Liver (tissue), 9 donors: Measurements from ENCODE around the gene EVC2. TPM values are rescaled to one million over a fixed set of nuclear protein-coding genes. Genes with fewer than 3 reads are reported as not detected.

Source experiments
- DNase-seq: peaks from one replicate; pipeline ENCODE4 v3.0.0-alpha.2; 2017; ENCODE audit warnings: low spot score
- H3K27ac ChIP-seq, 2 donors: one replicate each; pipeline ENCODE4 v1.7.0; 2013; ENCODE audit warnings: inconsistent platforms in 2 of 2, low read length in 2 of 2, control low read depth in 1 of 2, low read depth in 1 of 2, mild to moderate bottlenecking in 1 of 2
- H3K27me3 ChIP-seq, 4 donors: one replicate each; pipeline versions ENCODE4 v1.6.1 to v1.7.0; 2013; ENCODE audit warnings: low read length in 3 of 4, inconsistent platforms in 1 of 4, mild to moderate bottlenecking in 1 of 4, moderate library complexity in 1 of 4; ENCODE audit not compliant: control insufficient read depth in 4 of 4, insufficient read depth in 4 of 4
- H3K36me3 ChIP-seq, 4 donors: one replicate each; pipeline versions ENCODE4 v1.6.1 to v1.7.0; 2013; ENCODE audit warnings: low read length in 3 of 4, mild to moderate bottlenecking in 3 of 4, low read depth in 1 of 4, moderate library complexity in 1 of 4; ENCODE audit not compliant: control insufficient read depth in 4 of 4, insufficient read depth in 3 of 4
- H3K4me1 ChIP-seq, 4 donors: one replicate each; pipeline versions ENCODE4 v1.6.1 to v1.7.0; 2013; ENCODE audit warnings: low read length in 3 of 4, mild to moderate bottlenecking in 3 of 4, moderate library complexity in 1 of 4; ENCODE audit not compliant: control insufficient read depth in 4 of 4, insufficient read depth in 4 of 4
- H3K4me3 ChIP-seq, 3 donors: one replicate each; pipeline versions ENCODE4 v1.6.1 to v1.7.0; 2013; ENCODE audit warnings: low read length in 3 of 3, control low read depth in 1 of 3, low read depth in 1 of 3, mild to moderate bottlenecking in 1 of 3
- H3K9ac ChIP-seq, 2 donors: one replicate each; pipeline ENCODE4 v1.7.0; 2013; ENCODE audit warnings: low read length in 2 of 2, mild to moderate bottlenecking in 2 of 2, moderate library complexity in 2 of 2, control low read depth in 1 of 2, low read depth in 1 of 2
- H3K9me3 ChIP-seq, 4 donors: one replicate each; pipeline versions ENCODE4 v1.6.1 to v1.7.0; 2013; ENCODE audit warnings: low read length in 3 of 4; ENCODE audit not compliant: control insufficient read depth in 4 of 4
- ATF3 ChIP-seq: IDR thresholded peaks from 2 replicates; pipeline ENCODE4 v1.6.1; 2016; ENCODE audit warnings: antibody characterized with exemption
- CTCF ChIP-seq: fragments of 150-350 bp; IDR thresholded peaks from 2 replicates; pipeline ENCODE4 v1.5.1; 2017; ENCODE audit warnings: improper control_type of control experiment, low read depth, low read length; ENCODE audit not compliant: missing input control
- EGR1 ChIP-seq, 2 donors: IDR thresholded peaks; 2 replicates each; pipeline ENCODE4 v1.6.1; 2016 to 2018; ENCODE audit warnings: antibody characterized with exemption in 2 of 2, low read depth in 2 of 2
- FOXA1 ChIP-seq: IDR thresholded peaks from 2 replicates; pipeline ENCODE4 v1.6.1; 2016; ENCODE audit warnings: antibody characterized with exemption
- FOXA2 ChIP-seq: IDR thresholded peaks from 2 replicates; pipeline ENCODE4 v1.6.1; 2016; ENCODE audit warnings: antibody characterized with exemption
- GABPA ChIP-seq, 2 donors: IDR thresholded peaks in 1 of 2; conservative IDR thresholded peaks in 1 of 2; 2 replicates each; pipeline ENCODE4 v1.6.1; 2016; ENCODE audit warnings: antibody characterized with exemption in 2 of 2, mild to moderate bottlenecking in 1 of 2, moderate library complexity in 1 of 2
- HNF4A ChIP-seq, 2 donors: conservative IDR thresholded peaks; 2 replicates each; pipeline ENCODE4 v1.6.1; 2016; ENCODE audit warnings: antibody characterized with exemption in 2 of 2, mild to moderate bottlenecking in 2 of 2
- MAX ChIP-seq: IDR thresholded peaks from 2 replicates; pipeline ENCODE4 v1.6.1; 2016; ENCODE audit warnings: antibody characterized with exemption
- NR2F2 ChIP-seq: IDR thresholded peaks from 2 replicates; pipeline ENCODE4 v1.6.1; 2016; ENCODE audit warnings: antibody characterized with exemption
- RAD21 ChIP-seq, 2 donors: IDR thresholded peaks; 2 replicates each; pipeline ENCODE4 v1.6.1; 2016; ENCODE audit warnings: antibody characterized with exemption in 2 of 2, mild to moderate bottlenecking in 2 of 2
- REST ChIP-seq: IDR thresholded peaks from 2 replicates; pipeline ENCODE4 v1.6.1; 2016; ENCODE audit warnings: antibody characterized with exemption, mild to moderate bottlenecking
- RXRA ChIP-seq, 2 donors: IDR thresholded peaks; 2 replicates each; pipeline ENCODE4 v1.6.1; 2017 to 2018; ENCODE audit warnings: antibody characterized with exemption in 2 of 2, mild to moderate bottlenecking in 1 of 2
- SP1 ChIP-seq: IDR thresholded peaks from 2 replicates; pipeline ENCODE4 v1.6.1; 2018; ENCODE audit warnings: antibody characterized with exemption, mild to moderate bottlenecking
- TAF1 ChIP-seq: conservative IDR thresholded peaks from 2 replicates; pipeline ENCODE4 v1.6.1; 2016; ENCODE audit warnings: antibody characterized with exemption, mild to moderate bottlenecking
- YY1 ChIP-seq: IDR thresholded peaks from 2 replicates; pipeline ENCODE4 v1.6.1; 2016; ENCODE audit warnings: antibody characterized with exemption, mild to moderate bottlenecking
- ZBTB33 ChIP-seq: IDR thresholded peaks from 2 replicates; pipeline ENCODE4 v1.6.1; 2016; ENCODE audit warnings: antibody characterized with exemption
- WGBS: extraction: QIAGEN DNeasy Blood & Tissue Kit; methylation state at CpG from one replicate; pipeline ENCODE4 v1.1.7; 2013; 5-methylcytosine and 5-hydroxymethylcytosine counted together
- polyA plus RNA-seq, 2 donors: library from polyadenylated mRNA; stranded (reverse) in 1 of 2; unstranded in 1 of 2; fragments of 200-250 nt in 1 of 2; fragments of >200 nt in 1 of 2; fragmentation: Nextera tagmentation in 1 of 2; extraction: Ambion mirVana in 1 of 2; gene quantifications; one replicate each; pipeline versions ENCODE4 v1.2.1 to v1.2.3, GENCODE V29; 2013 to 2015
- total RNA-seq, 2 donors: library from RNA; depleted of rRNA; stranded (reverse); fragments of >200 nt; gene quantifications; one replicate each; pipeline ENCODE4 v1.2.3, GENCODE V29; 2014
- donor health status: healthy.
- donor health status: healthy.
- donor health status: healthy.
- donor health status: healthy.
- donor health status: healthy.

Gene EVC2
- total and polyA plus RNA-seq, 4 donors: 0.26 to 1.3 (median 0.57) TPM

- no peak overlapping the region for H3K4me3 ChIP-seq
- TF ChIP-seq HNF4A (conservative IDR thresholded peaks at IDR 0.05) (no peak), FOXA1 (no peak), CTCF (no peak), TAF1 (no peak), NR2F2 (no peak)
- no peaks in the 10 kb centered on the region for H3K27me3 ChIP-seq
- DNase-seq: no peak
- H3K9me3 ChIP-seq: peaks cover 0 to 1% (median 0%) of the 10 kb centered on the region in 4 donors
- H3K4me1 ChIP-seq: no peaks in the 10 kb centered on the region
- H3K9ac ChIP-seq: no peak overlapping the region
- WGBS: 92% methylated on average over 4 of the region's 4 CpGs
- H3K36me3 ChIP-seq: no peaks in the 10 kb centered on the region
- H3K27ac ChIP-seq: no peak overlapping the region
These were observed 116.1 kb downstream of the EVC2 start for GRCh38 chr4:5592272-5592671.

- Histone ChIP-seq H3K4me1 (no peaks in the 10 kb centered on the region), H3K27ac (no peak overlapping the region), H3K4me3 (no peak overlapping the region), H3K9me3 (peaks cover 0 to 1% (median 0%) of the 10 kb centered on the region in 4 donors), H3K27me3 (no peaks in the 10 kb centered on the region), H3K9ac (no peak overlapping the region), H3K36me3 (no peaks in the 10 kb centered on the region)
- DNase-seq: no peak
- whole genome bisulfite sequencing: 95% methylated on average over 2 of the region's 2 CpGs
- TF ChIP-seq ZBTB33: no peak
- no peak for TF ChIP-seq HNF4A (conservative IDR thresholded peaks at IDR 0.05)
- no peak for TF ChIP-seq FOXA1
- TF ChIP-seq NR2F2: no peak
- no peak for TF ChIP-seq RAD21 (IDR thresholded peaks at IDR 0.05)
- TF ChIP-seq SP1: no peak
- TF ChIP-seq CTCF: no peak
- no peak for TF ChIP-seq MAX
- no peak for TF ChIP-seq FOXA2
- no peak for TF ChIP-seq EGR1 (IDR thresholded peaks at IDR 0.05; ENCODE audit: low read depth in 2 of 2)
- TF ChIP-seq RXRA (IDR thresholded peaks at IDR 0.05): no peak
- no peak for TF ChIP-seq YY1
- TF ChIP-seq REST: no peak
- no peak for TF ChIP-seq TAF1
- no peak for TF ChIP-seq GABPA (IDR thresholded peaks at IDR 0.05 in 1 of 2, conservative IDR thresholded peaks at IDR 0.05 in 1 of 2)
- TF ChIP-seq ATF3: no peak
These were observed 118.9 kb downstream of the EVC2 start for GRCh38 chr4:5589495-5589894.
